ENCODE data around the gene CDK19.
"Not testable (repeated sequence)": the region's sequence is repeated elsewhere in the genome, so short reads cannot be mapped to it uniquely, and the experiment has no call there.

CDK19 gene

GRCh38 chr6:110720066-110720465 lies 95.2 kb downstream of the CDK19 start:
- Histone ChIP-seq H3K9ac (ENCODE audit: low read length) (no peak overlapping the region), H3K27ac (ENCODE audit: low read depth, low read length, poor library complexity, severe bottlenecking) (no peak overlapping the region), H2AFZ (ENCODE audit: low read length) (no peak overlapping the region), H3K4me1 (ENCODE audit: insufficient read depth, low read length, severe bottlenecking) (no peaks in the 10 kb centered on the region), H3K4me2 (ENCODE audit: low read length) (no peak overlapping the region), H3K9me2 (ENCODE audit: low read depth, low read length) (no peaks in the 10 kb centered on the region), H3K27me3 (ENCODE audit: insufficient read depth, low read length) (no peaks in the 10 kb centered on the region), H4K20me1 (ENCODE audit: insufficient read depth, low read length) (no peaks in the 10 kb centered on the region), H3K4me3 (ENCODE audit: low read depth, low read length, poor library complexity, severe bottlenecking) (no peak overlapping the region), H3F3A (ENCODE audit: insufficient read depth, low read length) (no peaks in the 10 kb centered on the region), H3K36me3 (ENCODE audit: insufficient read depth, low read length) (peaks cover 5% of the 10 kb centered on the region; the same call in 1 of the 2 replicates), H3K79me2 (ENCODE audit: insufficient read depth, low read length) (no peaks in the 10 kb centered on the region), H3K9me3 (ENCODE audit: low read length) (no peaks in the 10 kb centered on the region)
- TF ChIP-seq EZH2 (IDR thresholded peaks at IDR 0.05; ENCODE audit: borderline replicate concordance, low read length) (no peak), CTCF (IDR thresholded peaks at IDR 0.05; ENCODE audit: low read length) (no peak)

- H3K27ac ChIP-seq (ENCODE audit: low read depth, low read length, poor library complexity, severe bottlenecking); H3K9ac ChIP-seq (ENCODE audit: low read length); H3K79me2 ChIP-seq (ENCODE audit: insufficient read depth, low read length); H2AFZ ChIP-seq (ENCODE audit: low read length); H4K20me1 ChIP-seq (ENCODE audit: insufficient read depth, low read length); H3F3A ChIP-seq (ENCODE audit: insufficient read depth, low read length); H3K9me2 ChIP-seq (ENCODE audit: low read depth, low read length); H3K4me2 ChIP-seq (ENCODE audit: low read length); H3K36me3 ChIP-seq (ENCODE audit: insufficient read depth, low read length); H3K9me3 ChIP-seq (ENCODE audit: low read length); H3K4me3 ChIP-seq (ENCODE audit: low read depth, low read length, poor library complexity, severe bottlenecking); H3K27me3 ChIP-seq (ENCODE audit: insufficient read depth, low read length); H3K4me1 ChIP-seq (ENCODE audit: insufficient read depth, low read length, severe bottlenecking): not testable (repeated sequence)
Measured at GRCh38 chr6:110719601-110720000, 95.7 kb downstream of the CDK19 start.

DNA sequence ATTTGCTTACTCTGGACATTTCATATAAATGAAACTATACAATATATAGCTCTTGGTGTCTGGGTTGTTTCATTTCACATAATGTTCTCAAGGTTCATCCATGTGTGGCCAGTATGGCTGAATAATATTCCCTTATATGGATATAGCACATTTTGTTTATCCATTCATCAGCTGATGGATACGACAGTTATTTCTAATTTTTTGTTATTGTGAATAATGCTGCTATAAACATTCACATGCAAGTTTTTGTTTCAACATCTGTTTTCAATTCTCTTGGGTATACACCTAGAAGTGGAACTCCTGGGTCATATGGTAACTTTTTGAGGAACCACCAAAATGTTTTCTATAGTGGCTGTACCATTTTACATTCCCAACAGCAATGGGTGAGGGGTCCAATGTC lies 101.1 kb downstream of the CDK19 start:
- H3K4me1 ChIP-seq (ENCODE audit: insufficient read depth, low read length, severe bottlenecking), result no peaks in the 10 kb centered on the region
- H3K36me3 ChIP-seq (ENCODE audit: insufficient read depth, low read length), result no peaks in the 10 kb centered on the region
- no peaks in the 10 kb centered on the region for H3K9me3 ChIP-seq (ENCODE audit: low read length)
- no peak for TF ChIP-seq EZH2 (IDR thresholded peaks at IDR 0.05; ENCODE audit: borderline replicate concordance, low read length)
- no peak for TF ChIP-seq CTCF (IDR thresholded peaks at IDR 0.05; ENCODE audit: low read length)
- H3K4me2 ChIP-seq (ENCODE audit: low read length), result no peak overlapping the region
- H3K9me2 ChIP-seq (ENCODE audit: low read depth, low read length), result no peaks in the 10 kb centered on the region
- H3K4me3 ChIP-seq (ENCODE audit: low read depth, low read length, poor library complexity, severe bottlenecking), result no peak overlapping the region
- H3F3A ChIP-seq (ENCODE audit: insufficient read depth, low read length), result no peaks in the 10 kb centered on the region
- no peaks in the 10 kb centered on the region for H3K79me2 ChIP-seq (ENCODE audit: insufficient read depth, low read length)
- no peak overlapping the region for H3K27ac ChIP-seq (ENCODE audit: low read depth, low read length, poor library complexity, severe bottlenecking)
- no peak overlapping the region for H2AFZ ChIP-seq (ENCODE audit: low read length)
- H3K9ac ChIP-seq (ENCODE audit: low read length), result no peak overlapping the region
- H3K27me3 ChIP-seq (ENCODE audit: insufficient read depth, low read length), result no peaks in the 10 kb centered on the region
- H4K20me1 ChIP-seq (ENCODE audit: insufficient read depth, low read length), result no peaks in the 10 kb centered on the region

DNA sequence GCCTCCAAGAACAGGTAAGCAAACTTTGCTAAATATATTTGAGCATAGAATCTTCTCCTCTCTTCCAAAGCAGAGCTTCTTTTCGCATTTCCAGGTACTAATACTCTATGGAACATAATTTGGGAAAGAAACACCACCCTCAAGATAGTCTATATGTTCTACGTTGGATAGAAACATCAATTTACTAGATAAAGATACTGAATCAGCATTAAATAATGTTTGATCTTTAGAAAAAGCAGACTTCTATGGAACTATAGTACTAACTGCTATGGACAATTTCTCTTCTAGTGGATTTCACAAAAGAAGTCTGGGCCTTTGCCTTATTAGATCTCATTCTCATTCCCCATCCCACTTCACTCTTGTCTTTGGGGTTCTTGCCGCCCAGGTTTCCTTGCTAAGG lies 103.0 kb downstream of the CDK19 start:
- no peaks in the 10 kb centered on the region for H3K9me3 ChIP-seq (ENCODE audit: low read length)
- H2AFZ ChIP-seq (ENCODE audit: low read length), result no peak overlapping the region
- H3K79me2 ChIP-seq (ENCODE audit: insufficient read depth, low read length), result no peaks in the 10 kb centered on the region
- no peaks in the 10 kb centered on the region for H3K9me2 ChIP-seq (ENCODE audit: low read depth, low read length)
- H3K4me1 ChIP-seq (ENCODE audit: insufficient read depth, low read length, severe bottlenecking), result no peaks in the 10 kb centered on the region
- H3K9ac ChIP-seq (ENCODE audit: low read length), result no peak overlapping the region
- H3K27me3 ChIP-seq (ENCODE audit: insufficient read depth, low read length), result no peaks in the 10 kb centered on the region
- no peak for TF ChIP-seq EZH2 (IDR thresholded peaks at IDR 0.05; ENCODE audit: borderline replicate concordance, low read length)
- TF ChIP-seq CTCF (IDR thresholded peaks at IDR 0.05; ENCODE audit: low read length), result no peak
- no peak overlapping the region for H3K4me3 ChIP-seq (ENCODE audit: low read depth, low read length, poor library complexity, severe bottlenecking)
- H4K20me1 ChIP-seq (ENCODE audit: insufficient read depth, low read length), result no peaks in the 10 kb centered on the region
- no peak overlapping the region for H3K27ac ChIP-seq (ENCODE audit: low read depth, low read length, poor library complexity, severe bottlenecking)
- H3F3A ChIP-seq (ENCODE audit: insufficient read depth, low read length), result no peaks in the 10 kb centered on the region
- H3K4me2 ChIP-seq (ENCODE audit: low read length), result no peak overlapping the region
- no peaks in the 10 kb centered on the region for H3K36me3 ChIP-seq (ENCODE audit: insufficient read depth, low read length)

Data from OCI-LY1 (cell line).